Measurements from ENCODE around the gene MMD2.

DNA sequence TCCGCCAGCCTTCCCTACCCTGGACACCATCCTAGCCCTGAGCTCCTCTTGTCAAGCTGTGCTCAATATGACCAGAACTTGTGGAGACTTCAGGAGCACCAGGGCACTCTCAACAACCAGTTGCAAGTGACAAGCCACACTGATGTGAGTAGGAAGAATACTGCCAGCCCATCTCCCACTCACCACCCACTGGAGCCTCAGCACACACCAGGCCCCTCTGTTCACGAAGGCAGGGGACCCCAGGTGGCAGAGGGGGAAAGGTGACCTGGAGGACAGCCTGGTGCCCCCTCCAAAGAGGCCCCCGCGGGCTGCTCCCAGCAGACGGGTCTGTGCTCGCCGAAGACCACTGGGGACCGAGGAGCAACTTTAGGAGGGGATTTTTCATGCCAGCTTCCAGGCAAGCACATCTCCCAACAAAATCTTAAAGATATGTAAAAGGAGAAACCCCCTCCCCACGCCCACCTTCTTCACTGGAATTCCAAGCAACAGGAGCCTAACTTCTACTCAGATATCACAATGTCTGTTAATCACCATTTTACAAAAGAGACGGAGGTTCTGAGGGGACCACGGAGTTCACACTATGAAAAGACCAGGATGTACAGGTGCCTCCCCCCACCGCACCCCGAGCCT lies 1.0 kb downstream of the MMD2 start:
- TF ChIP-seq CREB1 (CRISPR knock-in tag; IDR thresholded peaks at IDR 0.05; ENCODE audit: low read depth) = no peak
- no peak for TF ChIP-seq REST (IDR thresholded peaks at IDR 0.05; ENCODE audit: unreplicated experiment)
- no peak for TF ChIP-seq EZH2 (IDR thresholded peaks at IDR 0.05; ENCODE audit: low read depth, unreplicated experiment)
- TF ChIP-seq CTCF (conservative IDR thresholded peaks at IDR 0.05; ENCODE audit: low read depth in 2 of 2) = no peak
- no peak for TF ChIP-seq EZH2phosphoT487 (IDR thresholded peaks at IDR 0.05; ENCODE audit: unreplicated experiment)
- no peak for TF ChIP-seq ZNF114 (CRISPR knock-in tag; IDR thresholded peaks at IDR 0.05)

All from GM23338 (cell line).